Neural progenitor cell (in vitro differentiated cells): ENCODE data around the gene ASXL3. TPM values are rescaled to one million over a fixed set of nuclear protein-coding genes. Genes with fewer than 3 reads are reported as not detected.

Source experiments
- DNase-seq: peaks from one replicate; pipeline ENCODE4 v3.0.0-alpha.2; 2016; ENCODE audit warnings: low spot score
- H2AFZ ChIP-seq: fragments of 200-600 bp; sonication (generic); replicated peaks from 2 replicates; pipeline ENCODE4 v1.6.1; 2016; ENCODE audit warnings: antibody characterized with exemption
- H3F3A ChIP-seq: fragments of 200-600 bp; sonication (generic); 2 replicates; pipeline ENCODE4 v1.6.1; 2016; ENCODE audit warnings: antibody characterized with exemption, low read depth
- H3K27ac ChIP-seq: fragments of 200-600 bp; sonication (generic); 2 replicates; pipeline ENCODE4 v1.5.1; 2016; ENCODE audit warnings: mild to moderate bottlenecking
- H3K27me3 ChIP-seq: fragments of 200-600 bp; sonication (generic); 2 replicates; pipeline ENCODE4 v1.6.1; 2016; ENCODE audit warnings: mild to moderate bottlenecking, moderate library complexity
- H3K36me3 ChIP-seq: fragments of 200-600 bp; sonication (generic); 2 replicates; pipeline ENCODE4 v1.5.1; 2016
- H3K4me1 ChIP-seq: fragments of 200-600 bp; sonication (generic); 2 replicates; pipeline ENCODE4 v1.6.1; 2016; ENCODE audit warnings: mixed run types
- H3K4me2 ChIP-seq: fragments of 200-600 bp; sonication (generic); 2 replicates; pipeline ENCODE4 v1.6.1; 2016
- H3K4me3 ChIP-seq: fragments of 200-600 bp; sonication (generic); 2 replicates; pipeline ENCODE4 v1.5.1; 2016
- H3K79me2 ChIP-seq: fragments of 200-600 bp; sonication (generic); 2 replicates; pipeline ENCODE4 v1.6.1; 2016; ENCODE audit warnings: low read depth
- H3K9ac ChIP-seq: fragments of 200-600 bp; sonication (generic); 2 replicates; pipeline ENCODE4 v1.6.1; 2016
- H3K9me3 ChIP-seq: fragments of 200-600 bp; sonication (generic); 2 replicates; pipeline ENCODE4 v1.5.1; 2016; ENCODE audit warnings: low read depth
- H4K20me1 ChIP-seq: fragments of 200-600 bp; sonication (generic); 2 replicates; pipeline ENCODE4 v1.6.1; 2016; ENCODE audit warnings: low read depth
- H3K27ac Mint-ChIP-seq: 3 replicates; pipeline ENCODE4 v1.8.0; 2021; ENCODE audit warnings: mixed read lengths
- H3K27me3 Mint-ChIP-seq: 2 replicates; pipeline ENCODE4 v1.8.0; 2022; ENCODE audit warnings: low read depth, mild to moderate bottlenecking, inconsistent platforms, moderate library complexity, mixed read lengths; ENCODE audit not compliant: insufficient read depth
- H3K36me3 Mint-ChIP-seq: 3 replicates; pipeline ENCODE4 v1.8.0; 2021; ENCODE audit warnings: mixed read lengths
- H3K4me1 Mint-ChIP-seq: 3 replicates; pipeline ENCODE4 v1.8.0; 2021; ENCODE audit warnings: mixed read lengths
- H3K4me3 Mint-ChIP-seq: 3 replicates; pipeline ENCODE4 v1.8.0; 2021; ENCODE audit warnings: mild to moderate bottlenecking, moderate library complexity, mixed read lengths
- H3K9me3 Mint-ChIP-seq: 3 replicates; pipeline ENCODE4 v1.8.0; 2020; ENCODE audit warnings: mixed read lengths
- EZH2 ChIP-seq: fragments of 200-600 bp; sonication (generic); IDR thresholded peaks from 2 replicates; pipeline ENCODE4 v1.6.1; 2017; ENCODE audit warnings: antibody characterized with exemption, mild to moderate bottlenecking, moderate library complexity
- EZH2phosphoT487 ChIP-seq: fragments of 200-600 bp; sonication (generic); IDR thresholded peaks from 2 replicates; pipeline ENCODE4 v1.6.1; 2017; ENCODE audit warnings: antibody characterized with exemption
- total RNA-seq: library from RNA; depleted of rRNA; stranded (reverse); fragments of >200 nt; gene quantifications from 2 replicates; pipeline ENCODE4 v1.2.3, GENCODE V29; 2015; ENCODE audit warnings: low replicate concordance
- TF ChIP-seq, protein P1 (sequence below): fragments of 200-600 bp; sonication (generic); IDR thresholded peaks from 2 replicates; pipeline ENCODE4 v1.5.1; 2017; ENCODE audit warnings: antibody characterized with exemption, mild to moderate bottlenecking

The ASXL3 gene
- total RNA-seq, 1 donor from 2014 or later, result 5.1 TPM

DNA sequence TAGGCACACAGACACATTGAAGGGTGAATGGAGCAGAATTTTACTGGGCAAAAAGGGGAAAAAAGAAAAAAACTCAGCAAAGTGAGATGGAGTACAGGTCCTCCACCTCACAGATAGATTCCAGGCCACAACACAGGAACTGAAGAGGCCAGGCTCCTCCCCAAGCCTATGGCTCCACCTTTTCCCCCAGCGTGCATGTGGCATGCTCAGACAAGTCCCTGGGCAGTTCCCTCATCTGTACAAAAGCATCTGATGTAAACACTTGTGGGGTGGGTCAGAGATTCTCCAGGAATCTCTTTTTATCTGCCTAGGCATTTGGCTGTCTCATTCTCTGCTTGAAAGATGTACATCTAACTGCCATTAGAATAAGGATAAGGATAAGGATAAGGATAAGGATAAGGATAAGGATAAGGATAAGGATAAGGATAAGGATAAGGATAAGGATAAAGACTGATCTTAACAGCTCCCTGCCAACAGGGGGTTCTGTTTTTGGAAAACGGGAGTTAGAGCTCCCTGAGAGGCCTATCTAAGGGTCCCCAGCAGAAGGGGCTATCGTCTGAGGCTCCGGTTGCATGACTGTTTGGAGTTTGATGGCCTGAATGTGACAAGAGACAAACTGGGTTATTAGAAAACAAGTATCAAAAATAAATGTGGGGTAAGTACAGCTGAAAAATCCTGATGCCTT is 17.2 kb upstream of the ASXL3 start:
- H3K4me3 Mint-ChIP-seq, result no peak overlapping the region
- Histone ChIP-seq H3K4me1 (peaks cover 7% of the 10 kb centered on the region), H3K36me3 (no peaks in the 10 kb centered on the region), H3K27me3 (no peaks in the 10 kb centered on the region), H3K9ac (no peak overlapping the region), H4K20me1 (no peaks in the 10 kb centered on the region), H3K4me3 (no peak overlapping the region), H2AFZ (peak overlapping the region; percentile 90), H3F3A (no peaks in the 10 kb centered on the region), H3K79me2 (no peaks in the 10 kb centered on the region), H3K4me2 (no peak overlapping the region), H3K27ac (no peak overlapping the region), H3K9me3 (no peaks in the 10 kb centered on the region)
- TF ChIP-seq EZH2phosphoT487 (peak; percentile 31), EZH2 (no peak)
- DNase-seq, result peak; percentile 16
- no peaks in the 10 kb centered on the region for H3K36me3 Mint-ChIP-seq
- peaks cover 2% of the 10 kb centered on the region for H3K4me1 Mint-ChIP-seq
- no peak overlapping the region for H3K27ac Mint-ChIP-seq
- H3K9me3 Mint-ChIP-seq, result peaks cover 9% of the 10 kb centered on the region
- peaks cover 4% of the 10 kb centered on the region for H3K27me3 Mint-ChIP-seq

DNA sequence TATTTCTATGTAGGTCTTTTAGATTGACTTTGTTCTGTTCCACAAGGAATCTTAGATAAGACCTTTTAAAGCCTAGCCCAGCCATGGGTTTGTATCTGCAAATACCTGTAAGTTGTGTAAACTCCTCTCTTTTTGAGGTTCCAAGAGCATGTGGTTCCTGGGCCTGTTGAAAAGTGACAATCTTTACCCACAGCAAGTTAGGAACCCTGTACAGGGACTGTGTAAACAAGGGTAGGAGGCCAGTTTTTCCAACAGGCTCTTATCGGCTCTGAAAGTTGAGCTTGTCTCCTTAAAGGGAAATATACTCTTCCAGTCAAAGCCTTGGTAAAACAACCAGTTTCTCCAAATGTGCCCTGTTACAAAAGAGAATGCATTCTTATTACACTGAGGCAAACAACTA is 15.3 kb upstream of the ASXL3 start:
- Histone ChIP-seq H3K36me3 (no peaks in the 10 kb centered on the region), H3K4me1 (peaks cover 7% of the 10 kb centered on the region), H3K79me2 (no peaks in the 10 kb centered on the region), H3K9ac (no peak overlapping the region), H3K27me3 (no peaks in the 10 kb centered on the region), H2AFZ (no peak overlapping the region), H3K9me3 (no peaks in the 10 kb centered on the region), H4K20me1 (no peaks in the 10 kb centered on the region), H3K4me2 (no peak overlapping the region), H3F3A (no peaks in the 10 kb centered on the region), H3K27ac (no peak overlapping the region), H3K4me3 (no peak overlapping the region)
- no peak for DNase-seq
- Mint-ChIP-seq H3K4me1 (peaks cover 2% of the 10 kb centered on the region), H3K36me3 (peaks cover 7% of the 10 kb centered on the region), H3K27ac (no peak overlapping the region), H3K4me3 (no peak overlapping the region), H3K27me3 (peaks cover 4% of the 10 kb centered on the region), H3K9me3 (peaks cover 24% of the 10 kb centered on the region)
- TF ChIP-seq, protein P1, sequence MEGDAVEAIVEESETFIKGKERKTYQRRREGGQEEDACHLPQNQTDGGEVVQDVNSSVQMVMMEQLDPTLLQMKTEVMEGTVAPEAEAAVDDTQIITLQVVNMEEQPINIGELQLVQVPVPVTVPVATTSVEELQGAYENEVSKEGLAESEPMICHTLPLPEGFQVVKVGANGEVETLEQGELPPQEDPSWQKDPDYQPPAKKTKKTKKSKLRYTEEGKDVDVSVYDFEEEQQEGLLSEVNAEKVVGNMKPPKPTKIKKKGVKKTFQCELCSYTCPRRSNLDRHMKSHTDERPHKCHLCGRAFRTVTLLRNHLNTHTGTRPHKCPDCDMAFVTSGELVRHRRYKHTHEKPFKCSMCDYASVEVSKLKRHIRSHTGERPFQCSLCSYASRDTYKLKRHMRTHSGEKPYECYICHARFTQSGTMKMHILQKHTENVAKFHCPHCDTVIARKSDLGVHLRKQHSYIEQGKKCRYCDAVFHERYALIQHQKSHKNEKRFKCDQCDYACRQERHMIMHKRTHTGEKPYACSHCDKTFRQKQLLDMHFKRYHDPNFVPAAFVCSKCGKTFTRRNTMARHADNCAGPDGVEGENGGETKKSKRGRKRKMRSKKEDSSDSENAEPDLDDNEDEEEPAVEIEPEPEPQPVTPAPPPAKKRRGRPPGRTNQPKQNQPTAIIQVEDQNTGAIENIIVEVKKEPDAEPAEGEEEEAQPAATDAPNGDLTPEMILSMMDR, result no peak
- no peak for TF ChIP-seq EZH2phosphoT487
- TF ChIP-seq EZH2, result no peak

DNA sequence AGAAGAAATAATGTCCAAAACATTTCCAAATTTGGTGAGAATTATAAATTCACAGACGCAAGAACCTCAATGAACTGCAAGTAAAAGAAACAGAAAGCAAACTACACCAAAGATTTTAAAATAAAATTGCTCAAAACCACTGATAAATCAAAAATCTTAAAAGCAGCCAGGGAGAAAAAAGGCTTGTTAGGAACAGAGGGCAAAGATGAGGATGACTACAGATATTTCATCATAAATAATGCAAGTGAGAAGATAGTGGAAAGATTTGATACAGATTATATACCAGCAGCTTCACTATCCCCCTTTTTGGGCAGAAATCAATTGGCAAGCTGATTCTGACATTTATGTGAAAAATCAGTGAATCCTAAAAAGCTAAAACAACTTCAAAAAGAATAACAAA is 10.3 kb upstream of the ASXL3 start:
- no peaks in the 10 kb centered on the region for H3F3A ChIP-seq
- H3K4me1 ChIP-seq, result peaks cover 10% of the 10 kb centered on the region
- H2AFZ ChIP-seq, result no peak overlapping the region
- peaks cover 25% of the 10 kb centered on the region for H3K9me3 Mint-ChIP-seq
- H3K4me3 Mint-ChIP-seq, result no peak overlapping the region
- H3K27ac ChIP-seq, result no peak overlapping the region
- H3K27ac Mint-ChIP-seq, result no peak overlapping the region
- H3K4me3 ChIP-seq, result no peak overlapping the region
- no peaks in the 10 kb centered on the region for H3K27me3 Mint-ChIP-seq
- no peak overlapping the region for H3K4me2 ChIP-seq
- no peak overlapping the region for H3K9ac ChIP-seq
- no peaks in the 10 kb centered on the region for H3K27me3 ChIP-seq
- H3K9me3 ChIP-seq, result no peaks in the 10 kb centered on the region
- peaks cover 10% of the 10 kb centered on the region for H3K36me3 Mint-ChIP-seq
- DNase-seq, result no peak
- no peaks in the 10 kb centered on the region for H3K79me2 ChIP-seq
- H3K4me1 Mint-ChIP-seq, result peaks cover 12% of the 10 kb centered on the region
- no peaks in the 10 kb centered on the region for H3K36me3 ChIP-seq
- TF ChIP-seq, protein P1, result no peak
- TF ChIP-seq EZH2 (no peak), EZH2phosphoT487 (no peak)
- H4K20me1 ChIP-seq, result no peaks in the 10 kb centered on the region

DNA sequence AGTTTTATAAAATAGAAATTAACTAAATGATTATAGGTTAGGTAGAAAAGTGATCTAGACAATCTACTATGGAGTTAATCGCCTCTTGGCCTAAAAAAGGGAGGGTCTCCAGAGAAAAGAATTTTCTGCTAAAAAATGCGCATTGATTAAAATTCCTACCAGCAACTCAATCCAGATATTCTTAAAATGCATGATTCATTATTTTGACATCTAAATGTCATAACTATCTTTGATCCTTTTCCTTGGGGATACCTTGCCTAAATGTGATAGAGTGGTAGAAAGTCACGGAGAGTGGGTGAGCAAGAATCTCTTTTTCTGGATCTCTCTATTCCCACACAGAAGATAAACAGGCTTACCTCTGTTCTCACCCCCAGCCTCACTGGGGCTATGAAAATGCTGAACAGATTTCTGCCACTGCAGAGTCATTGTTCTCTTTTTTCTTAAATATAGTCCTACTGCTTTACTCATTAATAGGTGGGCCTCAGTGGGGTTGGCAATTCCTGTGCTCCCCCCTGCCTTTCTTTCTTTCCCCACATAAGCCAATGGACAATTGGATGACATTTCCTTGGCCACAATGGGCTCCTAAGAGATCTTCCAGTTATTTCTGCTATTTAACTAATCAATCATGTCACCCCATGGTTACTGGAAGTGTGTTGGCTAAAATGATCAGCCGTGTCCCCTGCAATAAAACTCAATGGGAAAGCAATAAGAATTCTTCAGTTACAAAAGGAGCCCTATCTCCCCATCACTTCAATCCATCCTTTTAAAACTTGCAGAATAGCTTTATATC is 5.8 kb upstream of the ASXL3 start:
- Mint-ChIP-seq H3K4me1 (peaks cover 28% of the 10 kb centered on the region), H3K9me3 (peaks cover 10% of the 10 kb centered on the region), H3K27ac (peak overlapping the region; percentile 29), H3K27me3 (no peaks in the 10 kb centered on the region), H3K4me3 (no peak overlapping the region), H3K36me3 (peaks cover 8% of the 10 kb centered on the region)
- no peaks in the 10 kb centered on the region for H3F3A ChIP-seq
- H3K9ac ChIP-seq, result no peak overlapping the region
- H2AFZ ChIP-seq, result no peak overlapping the region
- H3K4me2 ChIP-seq, result no peak overlapping the region
- no peak overlapping the region for H3K27ac ChIP-seq
- H3K27me3 ChIP-seq, result peaks cover 15% of the 10 kb centered on the region
- H3K36me3 ChIP-seq, result no peaks in the 10 kb centered on the region
- no peak for DNase-seq
- no peak overlapping the region for H3K4me3 ChIP-seq
- H3K4me1 ChIP-seq, result peaks cover 12% of the 10 kb centered on the region
- no peaks in the 10 kb centered on the region for H4K20me1 ChIP-seq
- no peaks in the 10 kb centered on the region for H3K9me3 ChIP-seq
- TF ChIP-seq EZH2, result no peak
- TF ChIP-seq, protein P1, result no peak
- TF ChIP-seq EZH2phosphoT487, result no peak
- H3K79me2 ChIP-seq, result no peaks in the 10 kb centered on the region
